Endodermal cell (in vitro differentiated cells): ENCODE data around the gene SLC35B2. TPM values are rescaled to one million over a fixed set of nuclear protein-coding genes. Genes with fewer than 3 reads are reported as not detected.

Experiments used
- DNase-seq: peaks from one replicate; pipeline ENCODE4 v3.0.0-alpha.2; 2017
- H3K27ac ChIP-seq: 2 replicates; pipeline ENCODE4 v1.5.1; 2013; ENCODE audit warnings: mild to moderate bottlenecking, low read depth, low read length, moderate library complexity
- H3K27me3 ChIP-seq: 2 replicates; pipeline ENCODE4 v1.6.1; 2013; ENCODE audit warnings: mild to moderate bottlenecking, low read length, moderate library complexity; ENCODE audit not compliant: insufficient read depth, control insufficient read depth, poor library complexity, severe bottlenecking
- H3K36me3 ChIP-seq: 2 replicates; pipeline ENCODE4 v1.7.0; 2013; ENCODE audit warnings: mild to moderate bottlenecking, low read length, moderate library complexity; ENCODE audit not compliant: control insufficient read depth, insufficient read depth
- H3K4me1 ChIP-seq: one replicate; pipeline ENCODE4 v1.7.0; 2013; ENCODE audit warnings: low read length; ENCODE audit not compliant: control insufficient read depth, insufficient read depth
- H3K4me3 ChIP-seq: 2 replicates; pipeline ENCODE4 v1.5.1; 2013; ENCODE audit warnings: mild to moderate bottlenecking, low read length, moderate library complexity
- H3K9ac ChIP-seq: 2 replicates; pipeline ENCODE4 v1.6.1; 2013; ENCODE audit warnings: mild to moderate bottlenecking, low read length, moderate library complexity; ENCODE audit not compliant: poor library complexity, severe bottlenecking; ENCODE audit errors: extremely low read depth
- H3K9me3 ChIP-seq: 2 replicates; pipeline ENCODE4 v1.6.1; 2013; ENCODE audit warnings: mild to moderate bottlenecking, low read length, moderate library complexity; ENCODE audit not compliant: control insufficient read depth
- H3K27ac Mint-ChIP-seq: 2 replicates; pipeline ENCODE4 v1.8.0; 2020; ENCODE audit warnings: mixed read lengths
- H3K27me3 Mint-ChIP-seq: 2 replicates; pipeline ENCODE4 v1.8.0; 2021; ENCODE audit warnings: mild to moderate bottlenecking, mixed read lengths; ENCODE audit not compliant: insufficient read depth
- H3K36me3 Mint-ChIP-seq: 2 replicates; pipeline ENCODE4 v1.8.0; 2020; ENCODE audit warnings: low read depth, mixed read lengths
- H3K4me1 Mint-ChIP-seq: 2 replicates; pipeline ENCODE4 v1.8.0; 2020; ENCODE audit warnings: mixed read lengths
- H3K4me3 Mint-ChIP-seq: 2 replicates; pipeline ENCODE4 v1.8.0; 2020; ENCODE audit warnings: mild to moderate bottlenecking, moderate library complexity, mixed read lengths
- H3K9me3 Mint-ChIP-seq: 2 replicates; pipeline ENCODE4 v1.8.0; 2020; ENCODE audit warnings: mild to moderate bottlenecking, mixed read lengths
- WGBS, 2 experiments: methylation state at CpG; one replicate each; pipeline versions ENCODE4 v1.1.5 to v1.1.7; 2013; ENCODE audit warnings: missing lambda C conversion rate in 2 of 2, mixed read lengths in 1 of 2; ENCODE audit not compliant: insufficient coverage in 1 of 2, insufficient read length in 1 of 2; 5-methylcytosine and 5-hydroxymethylcytosine counted together
- total RNA-seq, 2 donors: library from RNA; stranded (reverse); fragmentation: NEBNext Ultra II Directional in 1 of 2; extraction: Animal tissue kit (Norgen Biotek cat#: 25700) in 1 of 2; gene quantifications; 2 replicates in 1 of 2; 3 replicates in 1 of 2; pipeline ENCODE4 v1.2.1, GENCODE V29; 2021
- TF ChIP-seq, protein P1 (sequence below): fragments of 200-600 bp; sonication (generic); conservative IDR thresholded peaks from 2 replicates; pipeline ENCODE4 v1.5.0; 2021; ENCODE audit warnings: antibody characterized with exemption, mild to moderate bottlenecking

SLC35B2 gene
- total RNA-seq, 2 donors from 2014 or later: 52.5 to 54.3 TPM

DNA sequence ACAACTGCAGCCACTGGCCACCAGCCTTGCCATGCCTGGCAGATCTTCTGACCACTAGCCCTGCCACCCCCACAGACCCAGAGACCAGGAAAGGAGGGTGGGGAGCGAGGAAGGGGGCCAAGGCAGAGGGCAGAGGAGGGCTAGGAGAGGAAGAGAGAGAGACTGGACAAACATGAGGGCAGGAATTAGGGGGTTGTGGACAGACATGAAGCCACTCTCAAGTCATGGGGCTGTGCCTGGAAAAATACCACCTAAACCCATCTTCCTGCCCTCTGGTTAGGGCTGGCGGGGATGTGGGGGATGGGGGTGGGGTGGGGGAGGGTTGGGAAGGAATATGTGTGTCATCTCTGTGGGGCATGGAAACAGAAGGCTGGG is 35.4 kb downstream of the SLC35B2 start:
- Mint-ChIP-seq H3K9me3 (no peaks in the 10 kb centered on the region), H3K27me3 (peaks cover 2% of the 10 kb centered on the region), H3K27ac (no peak overlapping the region), H3K36me3 (no peaks in the 10 kb centered on the region), H3K4me3 (no peak overlapping the region), H3K4me1 (peaks cover 56% of the 10 kb centered on the region)
- H3K4me3 ChIP-seq: no peak overlapping the region
- no peak overlapping the region for H3K27ac ChIP-seq
- H3K36me3 ChIP-seq: no peaks in the 10 kb centered on the region
- peaks cover 26% of the 10 kb centered on the region for H3K4me1 ChIP-seq
- DNase-seq: no peak
- WGBS, 2 experiments: 92 to 100% methylated on average over 1 of the region's 2 CpGs
- no peaks in the 10 kb centered on the region for H3K9me3 ChIP-seq
- no peaks in the 10 kb centered on the region for H3K27me3 ChIP-seq
- TF ChIP-seq, protein P1, sequence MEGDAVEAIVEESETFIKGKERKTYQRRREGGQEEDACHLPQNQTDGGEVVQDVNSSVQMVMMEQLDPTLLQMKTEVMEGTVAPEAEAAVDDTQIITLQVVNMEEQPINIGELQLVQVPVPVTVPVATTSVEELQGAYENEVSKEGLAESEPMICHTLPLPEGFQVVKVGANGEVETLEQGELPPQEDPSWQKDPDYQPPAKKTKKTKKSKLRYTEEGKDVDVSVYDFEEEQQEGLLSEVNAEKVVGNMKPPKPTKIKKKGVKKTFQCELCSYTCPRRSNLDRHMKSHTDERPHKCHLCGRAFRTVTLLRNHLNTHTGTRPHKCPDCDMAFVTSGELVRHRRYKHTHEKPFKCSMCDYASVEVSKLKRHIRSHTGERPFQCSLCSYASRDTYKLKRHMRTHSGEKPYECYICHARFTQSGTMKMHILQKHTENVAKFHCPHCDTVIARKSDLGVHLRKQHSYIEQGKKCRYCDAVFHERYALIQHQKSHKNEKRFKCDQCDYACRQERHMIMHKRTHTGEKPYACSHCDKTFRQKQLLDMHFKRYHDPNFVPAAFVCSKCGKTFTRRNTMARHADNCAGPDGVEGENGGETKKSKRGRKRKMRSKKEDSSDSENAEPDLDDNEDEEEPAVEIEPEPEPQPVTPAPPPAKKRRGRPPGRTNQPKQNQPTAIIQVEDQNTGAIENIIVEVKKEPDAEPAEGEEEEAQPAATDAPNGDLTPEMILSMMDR: no peak
- no peak overlapping the region for H3K9ac ChIP-seq

GRCh38 chr6:44221291-44221960 is 35.9 kb downstream of the SLC35B2 start:
- peak overlapping the region; percentile 62 for H3K27ac Mint-ChIP-seq
- Histone ChIP-seq H3K27ac (no peak overlapping the region), H3K9me3 (no peaks in the 10 kb centered on the region), H3K4me1 (peaks cover 29% of the 10 kb centered on the region), H3K4me3 (no peak overlapping the region), H3K36me3 (no peaks in the 10 kb centered on the region), H3K9ac (no peak overlapping the region), H3K27me3 (no peaks in the 10 kb centered on the region)
- no peaks in the 10 kb centered on the region for H3K36me3 Mint-ChIP-seq
- peak; percentile 92 for DNase-seq
- H3K4me3 Mint-ChIP-seq: peak overlapping the region; percentile 10
- TF ChIP-seq, protein P1: peak; percentile 82
- H3K27me3 Mint-ChIP-seq: peaks cover 2% of the 10 kb centered on the region
- no peaks in the 10 kb centered on the region for H3K9me3 Mint-ChIP-seq
- peaks cover 56% of the 10 kb centered on the region for H3K4me1 Mint-ChIP-seq
- WGBS, 2 experiments: 63% methylated on average over 3 of the region's 4 CpGs; no CpG with 5 or more reads in 1 of the 2 experiments

GRCh38 chr6:44220913-44221290 is 36.4 kb downstream of the SLC35B2 start:
- H3K36me3 Mint-ChIP-seq: no peaks in the 10 kb centered on the region
- H3K27ac ChIP-seq: no peak overlapping the region
- H3K36me3 ChIP-seq: no peaks in the 10 kb centered on the region
- H3K4me1 ChIP-seq: peaks cover 24% of the 10 kb centered on the region
- H3K9me3 Mint-ChIP-seq: no peaks in the 10 kb centered on the region
- TF ChIP-seq, protein P1: no peak
- H3K4me1 Mint-ChIP-seq: peaks cover 52% of the 10 kb centered on the region
- 85 to 95% methylated on average over 3 to 4 of the region's 4 CpGs for WGBS, 2 experiments
- H3K9ac ChIP-seq: no peak overlapping the region
- H3K27ac Mint-ChIP-seq: peak overlapping the region; percentile 62
- H3K9me3 ChIP-seq: no peaks in the 10 kb centered on the region
- no peak for DNase-seq
- peaks cover 2% of the 10 kb centered on the region for H3K27me3 Mint-ChIP-seq
- peak overlapping the region; percentile 10 for H3K4me3 Mint-ChIP-seq
- H3K27me3 ChIP-seq: no peaks in the 10 kb centered on the region
- no peak overlapping the region for H3K4me3 ChIP-seq
